ENCODE results near the gene ZNF385B. TPM values are rescaled to one million over a fixed set of nuclear protein-coding genes. Genes with fewer than 3 reads are reported as not detected.

Gene ZNF385B
- total and polyA plus RNA-seq, 12 donors, result 2.0 to 15.3 (median 8.4) TPM

DNA sequence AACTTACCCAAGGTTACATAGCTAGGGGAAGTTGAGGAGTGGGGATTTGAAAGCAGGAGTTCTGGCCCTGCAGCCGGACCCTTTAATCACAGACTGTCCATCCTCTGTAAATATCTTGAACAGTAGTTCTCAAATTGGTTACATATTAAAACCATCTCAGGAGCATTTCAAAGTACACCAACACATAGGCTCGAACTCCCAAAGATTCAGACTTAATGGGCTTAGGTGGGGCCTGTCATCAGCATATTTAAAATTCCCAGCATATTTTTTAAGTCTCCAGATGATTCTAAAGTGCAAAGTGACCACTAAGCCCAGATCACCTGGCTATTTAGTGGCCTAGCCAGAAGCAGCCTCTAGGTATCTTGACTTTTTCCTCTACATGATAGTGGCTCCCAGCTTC is 192.2 kb downstream of the ZNF385B start:
- no peaks in the 10 kb centered on the region for H3K4me1 ChIP-seq (replicated peaks in 1 of 2)
- intact Hi-C loops (cut with DNase I), result no loop called here
- TF ChIP-seq POLR2A (IDR thresholded peaks at IDR 0.05), result no peak
- DNase-seq, result no peak
- H3K27me3 ChIP-seq, result no peaks in the 10 kb centered on the region
- H3K36me3 ChIP-seq (replicated peaks in 1 of 2), result no peaks in the 10 kb centered on the region
- WGBS, 4 donors, result 77 to 97% (median 85%) methylated on average over 2 of the region's 2 CpGs
- H3K4me3 ChIP-seq, result no peak overlapping the region
- H3K9me3 ChIP-seq (replicated peaks in 1 of 3), result no peaks in the 10 kb centered on the region
- no peak overlapping the region for H3K27ac ChIP-seq

DNA sequence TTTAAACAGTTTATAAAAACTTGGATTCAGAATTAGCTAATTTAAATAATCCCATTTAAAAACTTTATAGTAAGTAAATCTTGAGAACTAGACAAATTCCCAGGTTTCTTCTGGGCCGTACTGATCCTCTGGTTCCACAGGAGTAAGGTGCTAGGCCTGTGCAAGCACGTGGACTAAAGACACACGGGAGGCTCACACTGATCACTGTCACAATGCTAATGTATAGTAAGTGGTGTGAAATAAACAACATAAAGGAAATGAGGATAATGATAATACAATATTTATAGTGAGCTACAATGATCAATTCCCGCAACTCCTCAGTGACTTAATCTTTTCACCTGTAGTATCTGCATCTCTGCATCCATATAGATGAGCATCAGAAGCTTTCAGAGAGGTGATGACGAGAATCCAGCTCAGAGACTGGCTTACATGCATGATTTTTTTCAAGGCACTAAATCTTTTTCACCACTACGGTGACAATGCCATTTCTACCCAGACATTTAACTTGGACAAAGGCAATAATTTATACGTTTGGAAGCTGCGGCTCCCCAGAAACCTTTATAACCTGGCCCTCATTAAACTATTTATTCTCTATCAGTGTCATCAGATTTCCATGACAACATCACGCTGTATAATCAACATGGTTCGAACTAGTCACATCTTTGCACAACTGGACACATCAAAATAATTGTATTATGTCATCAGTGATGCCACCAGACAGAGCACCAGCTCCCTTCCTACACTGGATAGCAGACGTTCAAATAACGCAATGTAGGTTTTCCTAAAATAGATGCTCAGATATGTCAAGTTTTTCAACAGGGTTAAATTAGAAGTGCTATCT is 196.2 kb downstream of the ZNF385B start:
- H3K27ac ChIP-seq, result no peak overlapping the region
- TF ChIP-seq, protein P1, sequence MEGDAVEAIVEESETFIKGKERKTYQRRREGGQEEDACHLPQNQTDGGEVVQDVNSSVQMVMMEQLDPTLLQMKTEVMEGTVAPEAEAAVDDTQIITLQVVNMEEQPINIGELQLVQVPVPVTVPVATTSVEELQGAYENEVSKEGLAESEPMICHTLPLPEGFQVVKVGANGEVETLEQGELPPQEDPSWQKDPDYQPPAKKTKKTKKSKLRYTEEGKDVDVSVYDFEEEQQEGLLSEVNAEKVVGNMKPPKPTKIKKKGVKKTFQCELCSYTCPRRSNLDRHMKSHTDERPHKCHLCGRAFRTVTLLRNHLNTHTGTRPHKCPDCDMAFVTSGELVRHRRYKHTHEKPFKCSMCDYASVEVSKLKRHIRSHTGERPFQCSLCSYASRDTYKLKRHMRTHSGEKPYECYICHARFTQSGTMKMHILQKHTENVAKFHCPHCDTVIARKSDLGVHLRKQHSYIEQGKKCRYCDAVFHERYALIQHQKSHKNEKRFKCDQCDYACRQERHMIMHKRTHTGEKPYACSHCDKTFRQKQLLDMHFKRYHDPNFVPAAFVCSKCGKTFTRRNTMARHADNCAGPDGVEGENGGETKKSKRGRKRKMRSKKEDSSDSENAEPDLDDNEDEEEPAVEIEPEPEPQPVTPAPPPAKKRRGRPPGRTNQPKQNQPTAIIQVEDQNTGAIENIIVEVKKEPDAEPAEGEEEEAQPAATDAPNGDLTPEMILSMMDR (IDR thresholded peaks at IDR 0.05), result no peak
- no peak for TF ChIP-seq POLR2A (IDR thresholded peaks at IDR 0.05)
- no peaks in the 10 kb centered on the region for H3K36me3 ChIP-seq (replicated peaks in 1 of 2)
- DNase-seq, result no peak
- 87 to 89% (median 88%) methylated on average over 12 of the region's 12 CpGs for WGBS, 4 donors
- intact Hi-C loops (cut with DNase I), result no loop called here
- H3K4me3 ChIP-seq, result no peak overlapping the region
- no peaks in the 10 kb centered on the region for H3K27me3 ChIP-seq
- H3K9me3 ChIP-seq (replicated peaks in 1 of 3), result no peaks in the 10 kb centered on the region
- peaks cover 0 to 10% of the 10 kb centered on the region in 2 donors for H3K4me1 ChIP-seq (replicated peaks in 1 of 2)

DNA sequence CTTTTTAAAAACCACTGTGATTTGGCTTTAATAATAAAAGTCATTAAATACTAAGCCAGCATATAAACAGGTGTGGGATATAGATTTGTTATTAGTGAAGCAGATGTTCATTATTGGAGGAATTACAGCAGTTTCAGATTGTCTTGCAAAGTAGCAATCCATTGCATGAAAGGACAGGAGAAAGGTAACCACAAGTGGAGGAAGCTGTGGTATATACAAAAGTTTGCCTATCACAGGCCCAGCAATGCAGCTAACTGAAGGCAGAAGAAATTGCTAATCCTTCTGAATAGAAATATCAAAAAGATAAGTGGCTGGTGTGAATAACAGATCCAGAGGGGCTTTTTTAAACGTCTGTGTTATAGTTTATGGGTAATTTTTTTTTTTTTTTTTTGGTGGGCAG is 199.4 kb downstream of the ZNF385B start:
- DNase-seq, result no peak
- Histone ChIP-seq H3K9me3 (replicated peaks in 1 of 3) (no peaks in the 10 kb centered on the region), H3K27ac (no peak overlapping the region), H3K27me3 (no peaks in the 10 kb centered on the region), H3K36me3 (replicated peaks in 1 of 2) (no peaks in the 10 kb centered on the region), H3K4me1 (replicated peaks in 1 of 2) (peaks cover 0 to 12% of the 10 kb centered on the region in 2 donors), H3K4me3 (no peak overlapping the region)
- 82 to 88% (median 86%) methylated on average over 1 of the region's 1 CpG for WGBS, 4 donors
- TF ChIP-seq, protein P1 (IDR thresholded peaks at IDR 0.05), result no peak
- TF ChIP-seq POLR2A (IDR thresholded peaks at IDR 0.05), result no peak
- intact Hi-C loops (cut with DNase I), result no loop called here

DNA sequence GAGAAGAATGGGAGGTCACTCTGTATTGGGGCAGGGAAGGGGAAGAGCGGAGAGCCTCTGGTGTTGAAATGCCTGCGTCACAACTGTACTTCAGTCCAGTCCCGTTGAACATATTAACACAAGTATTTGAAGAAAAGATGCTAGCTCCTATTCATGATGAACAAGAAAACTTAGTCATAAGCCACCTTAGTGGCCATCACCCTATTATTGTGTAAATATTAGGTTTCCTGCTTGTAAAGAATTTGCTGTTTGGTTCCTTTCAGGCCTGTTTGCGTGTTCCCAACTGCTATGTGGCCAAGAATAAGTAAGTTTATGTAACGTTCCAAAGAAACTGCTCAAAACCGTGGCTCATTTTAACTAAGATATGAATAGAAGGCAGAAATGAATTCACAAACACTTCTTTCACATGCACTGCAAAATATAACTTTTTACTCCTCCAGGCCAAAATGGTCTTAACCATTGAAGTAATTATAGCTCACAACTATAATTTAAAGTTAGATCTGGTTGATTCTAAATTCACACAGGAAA is 204.3 kb downstream of the ZNF385B start:
- no peak for TF ChIP-seq POLR2A (IDR thresholded peaks at IDR 0.05)
- TF ChIP-seq, protein P1 (IDR thresholded peaks at IDR 0.05), result no peak
- H3K27me3 ChIP-seq, result no peaks in the 10 kb centered on the region
- no peak for DNase-seq
- H3K4me1 ChIP-seq (replicated peaks in 1 of 2), result peaks cover 0 to 12% of the 10 kb centered on the region in 2 donors
- H3K27ac ChIP-seq, result no peak overlapping the region
- WGBS, 4 donors, result 81 to 91% (median 86%) methylated on average over 6 of the region's 6 CpGs
- intact Hi-C loops (cut with DNase I), result no loop called here
- H3K36me3 ChIP-seq (replicated peaks in 1 of 2), result no peaks in the 10 kb centered on the region
- no peaks in the 10 kb centered on the region for H3K9me3 ChIP-seq (replicated peaks in 1 of 3)
- H3K4me3 ChIP-seq, result no peak overlapping the region

Data from adrenal gland (tissue), 12 donors.